Bone marrow (tissue), 2 donors: Measurements from ENCODE around the gene KRTAP9-6.
"Not testable (repeated sequence)": the region's sequence is repeated elsewhere in the genome, so short reads cannot be mapped to it uniquely, and the experiment has no call there.

ENCODE experiments used
- DNase-seq, 2 donors: peaks; one replicate each; lab custom pipeline; 2025; lab: John Stamatoyannopoulos, UW

The KRTAP9-6 gene

DNA sequence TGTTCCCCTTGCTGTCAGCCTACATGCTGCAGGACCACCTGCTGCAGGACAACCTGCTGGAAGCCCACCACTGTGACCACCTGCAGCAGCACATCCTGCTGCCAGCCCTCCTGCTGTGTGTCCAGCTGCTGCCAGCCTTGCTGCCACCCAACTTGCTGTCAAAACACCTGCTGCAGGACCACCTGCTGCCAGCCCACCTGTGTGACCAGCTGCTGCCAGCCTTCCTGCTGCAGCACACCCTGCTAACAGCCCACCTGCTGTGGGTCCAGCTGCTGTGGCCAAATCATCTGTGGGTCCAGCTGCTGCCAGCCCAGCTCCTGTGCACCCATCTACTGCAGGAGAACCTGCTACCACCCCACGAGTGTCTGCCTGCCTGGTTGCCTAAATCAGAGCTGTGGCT is 6.1 kb downstream of the KRTAP9-6 start:
- DNase-seq: not testable (repeated sequence)

DNA sequence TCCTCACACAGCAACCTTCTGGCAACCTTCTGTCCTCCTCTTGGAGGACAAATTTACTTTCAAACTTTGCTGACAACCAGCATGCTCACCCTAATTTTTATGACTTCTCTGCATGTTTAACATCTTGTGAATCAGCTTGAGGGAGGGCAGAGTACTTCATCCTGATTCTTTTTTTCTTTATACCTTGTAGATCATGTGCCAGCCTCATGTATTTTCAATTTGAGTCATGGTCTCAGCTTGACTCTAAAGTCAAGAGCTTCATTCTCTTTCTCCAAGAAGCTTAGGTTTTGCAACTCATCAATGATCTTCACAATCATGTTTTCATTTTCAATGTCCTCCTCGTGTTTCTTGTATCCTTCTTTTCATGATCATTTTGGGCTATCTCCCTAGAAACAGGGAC is 6.7 kb downstream of the KRTAP9-6 start:
- no peak for DNase-seq

DNA sequence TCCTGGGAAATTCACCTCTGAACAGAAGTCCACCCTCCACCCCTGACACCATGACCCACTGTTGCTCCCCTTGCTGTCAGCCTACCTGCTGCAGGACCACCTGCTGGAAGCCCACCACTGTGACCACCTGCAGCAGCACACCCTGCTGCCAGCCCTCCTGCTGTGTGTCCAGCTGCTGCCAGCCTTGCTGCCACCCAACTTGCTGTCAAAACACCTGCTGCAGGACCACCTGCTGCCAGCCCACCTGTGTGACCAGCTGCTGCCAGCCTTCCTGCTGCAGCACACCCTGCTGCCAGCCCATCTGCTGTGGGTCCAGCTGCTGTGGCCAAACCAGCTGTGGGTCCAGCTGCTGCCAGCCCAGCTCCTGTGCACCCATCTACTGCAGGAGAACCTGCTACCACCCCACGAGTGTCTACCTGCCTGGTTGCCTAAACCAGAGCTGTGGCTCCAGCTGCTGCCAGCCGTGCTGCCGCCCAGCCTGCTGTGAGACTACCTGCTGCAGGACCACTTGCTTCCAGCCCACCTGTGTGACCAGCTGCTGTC is 10.5 kb downstream of the KRTAP9-6 start, which contains the start of gene KRTAP9-7:
Gene KRTAP9-7, plus strand, starts transcription at position 51 of the 543 bp plus-strand sequence. Its CDS starts 0 bp downstream, at position 51.
- not testable (repeated sequence) for DNase-seq

DNA sequence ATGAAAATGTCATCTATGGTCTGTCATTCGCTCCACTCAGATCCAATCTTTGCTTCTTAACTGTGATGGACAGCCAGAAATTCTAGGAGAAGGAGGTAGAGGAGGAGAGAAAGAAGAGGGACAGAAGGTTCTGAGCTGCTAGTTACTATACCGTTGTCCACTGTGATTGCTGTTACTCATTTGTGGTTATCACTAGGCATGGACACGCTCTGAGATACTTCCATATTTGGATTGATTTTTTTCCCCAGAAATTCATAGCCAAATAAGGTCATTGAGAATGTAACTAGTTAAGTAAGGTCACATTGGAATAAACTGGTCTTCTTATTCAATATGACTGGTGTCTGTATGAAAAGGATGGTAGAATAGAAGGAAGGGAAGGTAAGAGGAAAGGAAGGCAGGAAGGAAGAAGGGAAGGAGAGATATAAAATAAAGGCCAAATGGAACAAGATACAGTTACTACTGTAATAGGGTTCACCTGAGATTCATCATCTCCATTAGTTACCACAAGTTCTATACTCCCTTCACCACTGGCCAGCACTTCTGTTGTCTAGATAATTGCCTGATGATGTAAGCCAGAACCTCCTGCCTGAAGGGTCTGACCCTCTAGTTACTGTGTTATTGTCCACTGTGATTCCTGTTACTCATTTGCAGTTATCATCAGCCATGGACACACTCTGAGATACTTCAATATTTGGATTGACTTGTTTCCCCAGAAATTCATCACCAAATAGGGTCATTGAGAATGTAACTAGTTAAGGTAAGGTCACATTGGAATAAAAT is 13.2 kb downstream of the KRTAP9-6 start:
- no peak for DNase-seq

DNA sequence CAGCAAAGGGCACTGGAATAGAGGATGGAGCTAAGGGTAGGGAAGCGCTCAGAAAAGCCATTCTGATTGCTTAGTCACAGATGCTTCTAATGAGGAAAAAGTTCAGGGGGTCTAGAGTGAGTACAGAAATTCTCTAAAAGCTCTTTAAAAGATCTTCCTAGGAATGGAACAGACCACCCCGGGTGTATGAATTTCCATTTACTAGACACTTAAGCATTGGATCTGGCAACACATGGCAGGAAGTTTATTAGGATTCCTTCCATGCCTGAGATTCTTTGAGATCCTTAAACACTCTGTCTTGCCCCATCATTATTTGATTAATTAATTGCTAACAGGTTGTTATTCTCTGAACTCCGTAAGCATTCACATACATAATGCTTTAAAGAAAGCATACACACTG is 18.9 kb downstream of the KRTAP9-6 start:
- no peak for DNase-seq

DNA sequence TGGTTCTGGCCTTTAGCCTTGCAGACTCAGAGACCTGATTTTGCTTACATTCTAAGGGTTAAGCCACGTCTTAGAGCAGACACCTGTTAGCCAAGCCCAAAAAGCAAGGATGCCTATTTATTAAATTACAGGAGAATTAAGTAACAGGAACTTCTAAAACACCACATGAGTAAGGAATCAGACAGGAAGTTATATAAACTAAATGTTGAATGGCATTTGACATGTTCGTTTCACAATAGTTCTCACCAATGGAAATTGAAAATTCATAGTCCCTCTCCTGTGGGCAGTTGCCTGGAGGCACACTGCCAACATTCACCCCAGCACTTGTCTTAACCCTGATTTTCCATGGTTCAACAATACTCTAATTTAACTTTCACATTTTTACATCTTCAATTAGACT is 19.4 kb downstream of the KRTAP9-6 start:
- DNase-seq: no peak

DNA sequence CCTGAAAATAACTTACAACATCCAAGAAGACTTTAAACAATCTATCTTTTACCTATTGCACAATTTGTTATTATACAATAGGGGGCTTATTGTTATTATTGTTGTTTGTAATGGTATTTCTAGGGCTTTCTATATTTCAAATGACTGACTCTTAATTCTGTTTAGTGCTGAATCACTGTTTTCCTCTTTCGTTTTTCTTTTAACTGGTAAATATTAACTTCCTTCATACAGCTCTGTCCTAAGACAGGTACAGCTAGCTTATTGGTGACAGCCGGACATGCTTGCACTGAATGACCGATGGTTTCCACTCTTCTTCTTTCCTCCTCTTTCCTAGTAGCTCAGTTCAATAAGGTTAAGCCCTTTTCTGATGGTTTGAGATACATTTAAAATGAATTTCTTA is 21.9 kb downstream of the KRTAP9-6 start:
- no peak for DNase-seq

DNA sequence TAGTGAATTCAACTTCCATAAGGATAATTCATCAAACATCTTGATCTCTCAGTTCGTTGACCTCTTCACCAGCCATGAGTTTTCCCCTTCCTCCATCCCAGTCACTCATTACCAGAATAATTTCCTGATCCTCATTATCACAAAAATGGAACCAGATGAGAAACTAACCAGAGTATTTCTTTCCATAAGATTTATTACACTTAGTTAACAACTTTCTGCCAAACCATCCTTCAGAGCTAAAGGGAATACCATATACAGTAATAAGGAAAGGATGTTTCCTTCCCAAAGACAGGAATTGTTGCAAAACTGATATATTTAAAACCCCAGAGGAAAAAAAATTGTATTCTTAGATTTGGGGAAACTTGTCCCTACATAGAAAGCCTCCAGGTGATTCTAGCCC is 28.8 kb downstream of the KRTAP9-6 start:
- DNase-seq: no peak

DNA sequence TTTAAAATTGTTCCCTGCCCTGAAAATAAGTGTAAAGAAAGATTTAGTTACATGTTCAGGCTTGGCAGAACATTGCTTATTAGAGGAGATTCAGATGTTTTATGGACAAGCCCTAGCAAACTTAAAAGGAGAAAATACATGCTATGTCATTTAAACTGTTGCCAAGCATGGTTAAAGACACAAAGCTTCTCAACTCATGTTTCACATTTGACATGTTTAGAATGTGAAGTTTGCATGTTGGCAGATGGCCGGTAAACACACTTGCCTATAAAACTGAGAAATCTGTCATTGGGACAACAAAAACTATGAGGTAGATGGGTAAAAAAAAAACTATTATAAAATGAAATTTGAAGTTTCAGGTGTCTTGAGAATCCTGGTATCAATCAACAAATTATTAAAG is 31.7 kb downstream of the KRTAP9-6 start:
- no peak for DNase-seq

DNA sequence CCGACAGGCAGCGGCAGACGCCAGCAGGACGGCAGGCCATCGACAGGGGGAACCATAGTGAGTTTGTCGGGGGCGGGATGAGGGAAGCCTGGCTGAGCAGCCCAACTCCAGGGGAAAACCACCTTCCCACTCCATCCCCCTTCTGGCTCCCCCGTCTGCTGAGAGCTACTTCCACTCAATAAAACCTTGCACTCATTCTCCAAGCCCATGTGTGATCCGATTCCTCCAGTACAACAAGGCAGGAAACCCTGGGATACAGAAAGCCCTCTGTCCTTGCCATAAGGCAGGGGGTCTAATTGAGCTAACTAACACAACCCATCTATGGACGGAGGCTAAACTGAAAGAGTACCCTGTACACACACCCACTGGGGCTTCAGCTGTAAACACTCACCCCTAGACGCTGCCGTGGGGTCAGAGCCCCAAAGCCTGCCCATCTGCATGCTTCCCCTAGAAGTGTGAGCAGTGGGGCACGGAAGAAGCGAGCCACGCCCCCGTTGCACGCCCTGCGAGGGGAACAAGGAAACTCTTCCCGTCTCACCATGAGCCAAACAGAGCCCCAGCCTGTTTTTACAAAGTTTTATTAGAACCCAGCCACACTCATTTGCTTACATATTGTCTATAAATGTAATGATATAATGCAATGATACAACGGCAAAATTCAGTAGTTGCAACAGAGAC is 33.4 kb downstream of the KRTAP9-6 start:
- no peak for DNase-seq

DNA sequence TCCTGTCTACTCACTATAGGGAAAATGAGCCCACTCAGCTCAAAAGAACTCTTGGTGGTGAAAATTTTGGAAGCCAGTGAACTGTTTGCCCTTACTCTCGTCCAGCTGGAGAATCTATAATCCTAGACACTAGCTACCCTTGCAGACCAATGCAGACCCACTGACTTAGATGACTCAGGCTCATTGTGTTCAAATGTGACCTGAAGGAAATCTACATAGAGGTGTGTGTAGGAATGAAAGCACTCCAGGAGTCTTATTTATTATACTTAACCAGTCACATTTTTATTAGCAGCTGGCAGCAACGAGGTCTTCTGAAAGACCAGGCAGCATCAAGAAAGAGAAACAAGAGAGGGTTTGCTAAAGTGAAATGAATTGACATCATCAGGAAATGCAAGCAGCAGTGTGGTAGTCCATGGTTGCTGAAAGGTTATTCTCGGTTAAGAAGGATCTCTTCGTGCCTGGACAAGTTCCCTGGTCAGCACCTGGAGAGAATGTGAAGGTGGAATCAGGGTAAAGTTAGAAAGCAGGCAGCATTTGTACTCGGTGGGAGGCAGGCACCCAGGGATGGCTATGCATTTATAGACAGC is 36.1 kb downstream of the KRTAP9-6 start:
- no peak for DNase-seq

DNA sequence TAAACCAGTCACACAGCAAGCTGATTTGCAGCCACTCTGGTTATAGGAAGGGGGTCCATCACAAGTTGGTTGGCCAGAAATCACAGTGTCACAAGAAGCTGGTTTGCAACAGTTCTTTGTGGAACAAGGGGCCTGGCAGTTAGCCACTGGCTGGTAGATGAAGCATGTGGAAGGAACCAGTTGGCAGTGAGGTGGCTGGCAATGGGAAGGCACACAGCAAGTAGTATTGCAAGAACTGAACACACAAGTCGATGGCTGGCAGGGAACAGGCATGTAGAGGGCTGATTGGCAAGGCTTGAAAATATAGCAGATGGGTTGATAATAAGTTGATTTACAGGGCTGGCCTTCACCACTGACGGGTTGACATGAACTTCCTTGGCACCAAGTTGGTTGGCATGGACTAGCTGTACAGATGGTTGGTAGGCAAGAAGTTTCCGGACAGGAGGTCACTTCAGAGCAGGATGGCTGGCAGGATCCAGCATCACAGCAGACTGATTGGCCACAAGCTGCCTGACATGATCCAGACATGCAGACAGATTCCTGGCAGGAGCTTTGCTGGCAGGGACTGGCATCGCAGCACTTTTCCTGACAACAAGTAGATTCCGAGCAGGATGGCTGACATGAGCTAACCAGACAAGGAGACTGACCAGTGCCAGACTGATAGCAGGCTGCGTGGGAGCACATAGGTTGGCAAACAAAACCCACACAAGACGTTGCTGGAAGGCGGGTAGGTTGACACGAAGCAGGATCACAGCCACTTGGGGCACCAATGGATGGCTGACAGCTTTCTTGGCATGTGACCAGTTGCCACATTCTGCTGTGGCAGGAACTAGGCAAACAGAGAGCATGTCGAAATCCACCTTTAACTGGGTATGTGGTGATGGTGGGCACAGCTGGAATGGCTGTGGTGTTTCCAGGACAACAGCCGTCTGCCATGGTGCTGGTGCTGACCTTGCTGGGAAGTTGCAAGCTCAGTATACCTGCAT is 37.0 kb downstream of the KRTAP9-6 start, which contains the start of gene KRTAP29-1:
Gene KRTAP29-1, minus strand, starts transcription at position 936 of the 986 bp plus-strand sequence. Its CDS starts 0 bp downstream, at position 936.
- DNase-seq: no peak

DNA sequence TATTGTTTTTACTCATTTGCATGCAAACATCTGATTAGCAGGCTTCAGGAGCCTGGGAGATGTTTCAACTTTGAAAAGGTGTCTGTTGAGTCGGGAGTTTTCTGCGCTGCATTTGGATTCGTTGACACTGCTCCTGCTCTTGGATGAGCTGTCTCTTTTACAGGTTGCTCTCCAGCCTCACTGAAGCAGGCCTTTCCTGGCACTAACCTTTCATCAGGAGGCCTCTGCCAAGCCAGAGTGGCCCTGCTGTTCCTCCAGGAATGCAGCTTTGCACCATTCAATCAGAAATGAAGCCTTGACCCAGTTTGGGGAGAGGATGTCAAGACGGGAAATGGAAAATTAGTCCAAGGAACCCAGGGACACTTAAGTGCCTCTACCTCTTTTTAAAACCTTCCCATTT is 37.8 kb downstream of the KRTAP9-6 start:
- no peak for DNase-seq

DNA sequence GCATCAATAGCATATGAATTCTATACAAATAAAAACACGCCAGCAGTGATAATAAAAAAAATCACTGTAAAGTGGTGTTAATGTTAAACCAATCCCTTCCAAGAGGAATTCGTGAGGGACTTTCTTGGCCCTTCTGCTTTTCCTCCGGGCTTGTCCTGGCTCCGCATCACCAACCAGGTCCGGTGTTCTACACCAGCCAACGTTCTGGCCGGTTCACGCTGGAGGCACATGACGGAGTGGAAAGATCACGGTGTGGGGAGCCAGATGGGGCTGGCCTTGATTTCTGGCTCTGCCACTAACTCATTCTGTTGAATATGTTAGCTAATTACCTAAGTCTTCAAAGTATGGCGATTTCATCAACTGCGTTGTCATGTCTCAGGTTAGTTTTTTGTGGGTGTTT is 38.9 kb downstream of the KRTAP9-6 start:
- no peak for DNase-seq

DNA sequence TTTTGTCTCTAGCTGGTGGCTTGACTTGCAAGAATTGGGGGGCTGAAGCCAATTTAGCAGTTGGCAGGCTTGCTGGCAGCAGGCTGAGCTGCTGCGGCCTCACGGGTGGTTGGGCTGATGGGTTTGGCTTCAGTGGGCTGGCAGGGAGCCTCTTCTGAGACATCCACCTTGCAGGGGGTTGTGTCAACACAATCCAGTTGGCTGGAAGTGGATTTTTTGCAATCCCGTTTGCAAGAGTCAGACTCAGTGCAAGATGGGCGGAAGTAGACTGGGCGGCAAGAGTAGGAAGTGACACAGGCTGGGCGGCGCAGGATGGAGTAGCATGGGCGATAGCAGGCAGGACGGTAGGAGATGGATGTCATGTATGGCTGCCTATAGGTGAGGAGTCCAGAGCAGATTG is 42.5 kb downstream of the KRTAP9-6 start:
- DNase-seq: no peak

DNA sequence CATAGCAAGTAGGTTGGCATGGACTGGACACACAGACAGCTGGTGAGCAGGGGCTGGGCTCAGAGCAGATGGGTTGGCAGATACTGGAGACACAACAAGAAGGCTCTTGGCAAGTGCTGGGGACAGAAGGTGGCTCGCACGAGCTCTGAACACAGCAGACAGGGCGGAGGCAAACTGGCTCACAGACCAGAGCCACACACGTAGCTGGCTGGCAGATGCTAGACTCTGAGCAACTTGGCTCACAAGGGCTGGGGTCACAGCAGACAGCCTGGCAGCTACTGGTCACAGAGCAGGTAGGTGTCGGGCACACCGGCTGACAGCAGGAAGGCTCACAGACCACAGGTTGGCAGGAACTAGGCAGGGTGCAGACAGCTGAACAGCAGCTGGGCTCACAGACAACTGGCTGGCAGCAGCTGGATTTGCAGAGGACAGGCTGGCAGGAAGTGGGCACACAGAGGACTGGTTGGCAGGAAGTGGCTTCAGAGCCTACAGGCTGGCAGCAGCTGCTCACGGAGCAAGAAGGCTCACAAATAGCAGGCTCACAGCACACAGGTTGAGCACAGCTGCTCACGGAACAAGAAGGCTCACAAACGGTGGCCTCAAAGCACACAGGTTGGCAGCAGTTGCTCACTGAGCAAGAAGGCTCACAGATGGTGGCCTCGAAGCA is 43.2 kb downstream of the KRTAP9-6 start:
- peak in 1 of 2 donors; percentile 70 for DNase-seq

DNA sequence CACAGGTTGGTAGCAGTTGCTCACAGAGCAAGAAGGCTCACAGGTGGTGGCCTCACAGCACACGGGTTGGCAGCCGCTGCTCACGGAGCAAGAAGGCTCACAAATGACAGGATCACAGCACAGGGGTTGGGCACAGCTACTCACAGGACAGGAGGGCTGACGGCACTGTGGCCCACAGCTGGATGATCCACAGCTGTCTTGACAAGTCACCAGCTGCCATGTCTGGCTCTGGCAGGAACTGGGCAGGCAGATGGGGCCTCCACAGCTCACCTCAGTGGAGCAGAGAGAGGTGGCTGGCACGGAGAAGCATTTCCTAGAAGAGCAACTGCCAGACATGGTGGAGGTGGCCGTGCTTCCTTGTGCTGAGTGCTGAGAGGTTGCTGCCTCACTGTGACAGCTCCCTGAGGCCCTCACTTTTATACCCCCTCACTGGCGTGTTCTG is 43.8 kb downstream of the KRTAP9-6 start, which contains the start of gene KRTAP16-1:
Gene KRTAP16-1, minus strand, starts transcription at position 392 of the 442 bp plus-strand sequence. Its CDS starts 56 bp downstream, at position 336.
- DNase-seq: peak in 1 of 2 donors; percentile 43

DNA sequence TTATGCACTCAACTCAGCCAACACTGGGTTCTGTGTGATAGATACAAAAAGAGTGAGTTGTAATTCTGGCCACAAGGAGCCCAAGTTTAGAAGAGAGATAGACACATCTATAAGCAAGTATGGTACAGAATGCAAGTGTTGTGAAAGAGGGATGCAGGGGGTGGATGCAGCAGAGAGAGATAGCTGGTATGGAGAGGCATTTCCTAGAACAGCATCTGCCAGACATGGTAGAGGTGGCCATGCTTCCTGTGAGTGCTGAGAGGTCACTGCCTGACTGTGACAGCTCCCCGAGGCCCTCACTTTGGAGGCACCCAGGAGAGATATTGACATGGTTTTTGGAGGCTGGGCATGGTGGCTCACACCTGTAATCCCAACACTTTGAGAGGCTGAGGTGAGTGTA is 45.9 kb downstream of the KRTAP9-6 start:
- no peak for DNase-seq

DNA sequence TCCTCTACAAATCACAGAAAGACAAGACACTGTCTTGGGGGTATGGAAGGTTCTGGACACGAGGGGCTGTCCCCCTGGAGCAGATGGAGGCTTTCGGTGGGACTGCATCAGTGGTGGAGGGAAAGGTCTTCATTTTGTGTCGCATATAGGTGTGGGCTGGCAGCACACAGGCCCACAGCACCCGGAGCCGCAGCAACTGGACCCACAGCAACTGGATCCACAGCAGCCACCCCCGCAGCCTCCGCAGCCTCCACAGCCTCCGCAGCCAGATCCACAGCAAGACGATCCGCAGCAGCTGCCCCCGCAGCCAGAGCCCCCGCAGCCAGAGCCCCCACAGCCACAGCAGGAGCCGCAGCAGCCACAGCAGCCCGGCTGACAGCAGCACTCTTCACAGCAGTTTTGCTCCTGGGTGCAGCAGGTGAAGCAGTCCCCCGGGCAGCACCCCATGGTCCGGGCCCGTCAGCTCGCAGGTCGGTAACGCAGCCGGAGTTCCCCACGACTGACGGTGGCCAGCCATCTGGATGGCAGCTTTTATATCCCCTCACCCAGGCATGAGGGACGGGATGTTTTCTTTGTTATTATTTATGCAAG is 50.1 kb downstream of the KRTAP9-6 start, which contains the start of gene KRTAP17-1:
Gene KRTAP17-1, minus strand, starts transcription at position 507 of the 591 bp plus-strand sequence. Its CDS starts 60 bp downstream, at position 447.
- no peak for DNase-seq
